NCI-H748 (cell line): Measurements from ENCODE around the gene CNN1.

Experiments
- DNase-seq: peaks from one replicate; lab custom pipeline; 2025; ENCODE audit not compliant: unreplicated experiment; lab: John Stamatoyannopoulos, UW

CNN1 gene

DNA sequence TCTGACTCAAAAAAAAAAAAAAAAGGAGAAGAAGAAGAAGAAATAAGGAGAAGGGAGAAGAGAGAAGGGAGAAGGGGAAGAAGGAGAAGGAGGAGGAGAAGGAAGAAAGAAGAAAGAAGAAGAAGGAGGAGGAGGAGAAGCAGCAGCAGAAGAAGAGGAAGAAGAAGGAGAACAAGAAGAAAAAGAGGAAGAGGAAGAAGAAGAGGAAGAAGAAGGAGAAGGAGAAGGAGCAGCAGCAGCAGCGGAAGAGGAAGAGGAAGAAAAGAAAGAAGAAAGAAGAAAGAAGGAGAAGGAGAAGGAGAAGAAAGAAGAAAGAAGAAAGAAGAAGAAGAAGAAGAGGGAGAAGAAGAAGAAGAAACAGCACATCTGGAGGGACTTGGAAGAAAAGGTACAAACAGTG lies 4.1 kb upstream of the CNN1 start:
- DNase-seq = no peak

DNA sequence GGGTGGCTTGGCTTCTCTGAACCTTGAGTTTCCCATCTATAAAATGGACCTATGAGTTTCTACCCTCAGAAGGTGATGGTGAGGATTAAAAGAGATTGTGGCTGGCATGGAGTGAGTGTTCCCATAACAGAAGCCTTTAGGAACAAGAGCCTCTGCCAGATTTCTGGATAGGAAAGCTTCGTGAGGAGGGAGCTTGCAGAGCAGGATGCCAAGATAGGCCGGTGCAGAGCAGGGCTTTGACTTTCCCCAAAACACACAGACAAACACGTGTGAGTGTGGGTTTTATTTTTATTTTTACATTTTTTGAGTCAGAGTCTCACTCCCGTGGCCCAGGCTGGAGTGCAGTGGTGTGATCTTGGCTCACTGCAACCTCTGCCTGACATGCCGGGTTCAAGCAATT lies 3.7 kb upstream of the CNN1 start:
- no peak for DNase-seq

GRCh38 chr19:11535792-11536595 lies 2.7 kb upstream of the CNN1 start:
- DNase-seq = peak; percentile 81

GRCh38 chr19:11539495-11540365 lies 1.1 kb downstream of the CNN1 start:
- DNase-seq = peak; percentile 23

DNA sequence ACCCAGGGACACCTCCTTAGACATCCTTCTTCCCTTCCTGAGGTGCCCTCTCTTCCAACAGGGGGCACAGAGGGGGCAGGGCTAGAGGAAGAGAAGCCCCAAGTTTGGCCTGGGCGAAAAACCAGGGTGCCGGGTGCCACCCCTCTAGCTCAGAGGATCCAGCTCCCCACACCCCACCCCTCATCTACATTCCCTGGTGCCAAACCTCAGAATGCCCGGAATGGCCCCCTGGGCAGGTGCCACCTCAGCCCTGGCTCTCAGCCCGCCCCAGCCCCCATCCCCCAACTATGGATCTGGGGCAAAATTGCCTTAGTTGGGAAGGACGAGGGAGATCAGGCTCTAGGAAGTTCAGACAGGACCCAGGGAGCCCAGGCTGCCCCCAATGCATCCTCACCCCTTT lies 2.0 kb downstream of the CNN1 start:
- DNase-seq = no peak

GRCh38 chr19:11541238-11541637 lies 2.6 kb downstream of the CNN1 start:
- DNase-seq = no peak

- DNase-seq = no peak
Measured at GRCh38 chr19:11547929-11548700, 9.5 kb downstream of the CNN1 start.

- no peak for DNase-seq
Measured at GRCh38 chr19:11549386-11549953, 10.8 kb downstream of the CNN1 start.

GRCh38 chr19:11550265-11550664 lies 11.6 kb downstream of the CNN1 start:
- DNase-seq = no peak

DNA sequence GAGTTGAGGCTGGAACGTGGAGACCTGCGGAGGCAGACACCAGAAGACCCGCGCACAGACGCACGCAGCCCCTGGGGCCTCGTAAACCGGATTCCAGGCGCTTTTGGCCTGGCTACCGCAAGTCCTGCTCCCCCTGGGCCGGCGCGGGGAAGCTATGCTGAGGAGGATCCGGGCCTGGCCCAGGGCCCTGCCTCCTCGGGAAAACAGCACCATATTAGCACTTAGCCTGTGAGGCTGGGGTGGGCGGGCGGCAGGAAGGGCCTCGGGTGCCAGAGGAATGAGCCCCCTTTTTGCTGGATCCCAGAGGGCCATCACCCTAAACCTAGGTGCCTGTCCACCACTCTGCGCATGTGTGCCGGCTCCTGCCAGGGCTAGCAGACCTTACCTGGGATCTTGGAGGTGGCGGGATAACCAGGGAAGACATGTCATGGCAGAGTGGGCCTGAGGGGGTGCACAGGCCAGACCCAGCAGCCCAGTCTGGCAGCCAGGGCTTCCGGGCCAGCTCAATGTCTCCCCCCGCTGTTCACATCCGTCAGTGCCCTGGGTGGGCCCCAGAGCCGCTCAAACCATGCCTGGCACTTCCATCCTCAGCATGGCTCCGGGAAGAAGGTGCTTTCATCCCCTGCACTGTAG lies 13.1 kb downstream of the CNN1 start:
- no peak for DNase-seq

- no peak for DNase-seq
Measured at GRCh38 chr19:11552666-11553372, 14.2 kb downstream of the CNN1 start.

GRCh38 chr19:11554160-11554559 lies 15.5 kb downstream of the CNN1 start:
- DNase-seq = no peak

GRCh38 chr19:11555246-11555645 lies 16.6 kb downstream of the CNN1 start:
- no peak for DNase-seq

- DNase-seq = no peak
Measured at GRCh38 chr19:11556634-11557420, 18.2 kb downstream of the CNN1 start.

DNA sequence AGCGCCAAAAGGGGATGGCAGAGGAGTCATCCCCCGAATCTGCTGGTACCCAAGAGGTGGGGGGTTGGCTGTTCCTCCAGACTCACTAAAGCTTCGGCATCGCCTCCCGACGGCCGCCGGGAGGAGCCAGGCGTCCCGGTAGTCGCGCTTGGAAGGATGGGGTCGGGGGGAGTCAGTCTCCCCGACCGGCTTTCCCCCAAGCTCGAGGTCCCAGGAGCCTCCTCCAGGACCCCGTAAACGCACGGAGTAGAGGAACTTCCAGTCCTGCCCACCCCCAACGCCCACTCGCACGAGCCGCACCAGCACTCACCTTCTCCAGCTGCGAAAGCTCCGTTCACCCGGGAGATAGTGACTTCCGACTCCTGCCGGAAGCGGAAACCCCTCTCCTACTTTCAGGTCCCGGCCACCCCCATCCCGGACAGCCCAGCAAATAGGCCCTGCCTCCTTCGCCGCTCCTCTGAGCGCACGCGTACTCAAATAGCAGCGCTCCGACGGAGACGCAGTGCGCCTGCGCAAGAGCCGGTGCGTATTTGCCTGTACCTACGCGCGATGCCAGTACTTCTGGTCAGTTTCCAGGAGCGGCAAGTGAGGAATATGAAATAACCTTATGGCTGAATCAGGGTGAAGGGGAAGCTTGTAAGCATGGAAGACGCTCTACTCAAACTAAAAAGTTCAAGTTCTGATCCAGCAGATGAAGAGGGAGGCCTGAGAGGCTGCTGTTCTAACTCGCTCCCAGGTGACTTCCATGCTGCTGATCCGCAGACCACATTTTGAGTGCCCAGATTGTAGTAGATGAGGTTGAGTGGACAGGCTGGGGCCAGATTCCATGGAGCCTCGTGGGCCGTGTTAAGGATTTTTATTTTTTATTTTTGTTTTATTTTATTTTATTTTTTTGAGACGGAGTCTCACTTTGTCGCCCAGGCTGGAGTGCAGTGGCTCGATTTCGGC lies 20.5 kb downstream of the CNN1 start, which contains the start of gene ELOF1:
Gene ELOF1, minus strand, starts transcription at position 350 of the 948 bp plus-strand sequence. CDS start 4,883 bp downstream, outside the sequence.
- DNase-seq = peak; percentile 96

DNA sequence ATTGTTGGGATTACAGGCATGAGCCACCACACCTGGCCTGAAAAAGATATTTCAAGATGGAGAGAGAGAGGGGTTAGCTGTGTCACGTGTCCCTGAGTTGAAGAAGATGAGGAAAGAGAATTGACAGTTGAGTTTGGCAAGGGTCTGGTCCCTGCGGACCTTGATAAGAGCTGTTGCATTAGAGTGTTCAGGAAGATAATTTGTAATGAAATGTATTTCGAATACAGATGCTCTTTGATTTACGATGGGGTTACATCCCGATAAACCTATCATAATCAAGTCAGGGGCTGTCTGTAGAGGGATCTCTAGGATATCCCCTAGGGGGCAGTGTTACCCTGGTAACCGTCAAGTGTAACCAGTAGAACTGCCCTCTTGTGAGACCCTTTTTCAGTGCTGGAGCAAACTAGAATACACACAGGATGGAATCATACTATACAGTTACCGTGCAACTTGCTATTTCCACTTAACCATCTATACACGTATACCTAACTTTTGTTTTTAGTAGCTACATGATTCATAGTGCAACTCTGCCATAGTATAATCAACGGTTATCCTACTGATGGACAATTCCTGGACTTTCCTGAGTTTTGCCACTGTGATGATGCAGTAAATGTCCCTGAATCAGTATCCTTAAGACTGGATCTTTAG lies 21.9 kb downstream of the CNN1 start:
- peak; percentile 77 for DNase-seq

- no peak for DNase-seq
Measured at GRCh38 chr19:11563532-11563931, 24.9 kb downstream of the CNN1 start.
